ENCODE results near the gene DLL1. TPM values are rescaled to one million over a fixed set of nuclear protein-coding genes. Genes with fewer than 3 reads are reported as not detected.

The DLL1 gene
- total RNA-seq, 4 donors from 2014 or later, result 40.6 to 53.7 (median 47.5) TPM

DNA sequence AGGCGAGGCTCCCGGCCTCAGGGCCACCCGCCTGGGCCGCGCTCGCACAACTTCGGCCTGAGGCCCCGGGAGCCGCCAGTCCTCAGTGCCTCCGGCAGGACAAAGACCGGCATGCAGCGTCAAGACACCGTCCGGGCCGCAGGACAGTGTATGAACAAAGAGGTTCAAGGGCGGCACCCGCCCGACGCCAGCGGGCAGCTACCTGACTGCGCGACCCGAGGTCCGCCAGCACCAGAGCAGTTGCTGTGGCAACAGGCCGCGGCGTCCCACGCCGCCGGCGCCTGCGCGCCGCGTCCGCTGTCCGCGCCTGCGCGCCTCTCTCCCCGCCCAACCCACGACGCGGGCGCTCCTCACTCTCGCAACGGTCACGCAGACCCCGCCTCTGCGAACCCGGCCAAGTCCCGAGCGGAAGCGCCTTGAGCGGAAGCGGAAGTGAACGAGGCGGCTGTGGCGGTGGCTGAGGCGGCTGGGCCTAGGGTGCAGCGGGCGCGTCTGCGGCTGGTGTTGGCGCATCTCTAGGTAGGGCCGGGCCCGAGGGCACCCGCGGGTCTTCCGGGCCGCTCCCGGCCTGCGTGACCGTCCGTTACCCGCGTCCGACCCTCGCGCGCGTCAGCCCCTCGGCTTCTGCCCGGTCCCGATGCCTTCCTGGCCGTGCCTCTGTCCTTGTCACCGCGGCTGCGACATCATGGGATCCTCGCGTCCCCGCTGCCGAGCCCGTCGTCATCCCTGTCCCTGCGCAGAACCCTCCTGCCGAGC, 15.6 kb upstream of the DLL1 start, which contains the start of gene FAM120B:
Gene FAM120B, plus strand, starts transcription at position 435 of the 756 bp plus-strand sequence. CDS start 10,633 bp downstream, outside the sequence.
- 0% methylated on average over 28 to 73 of the region's 97 CpGs for WGBS, 2 donors
- peak within 1 kb of the TSS; percentile 87 for H3K4me3 ChIP-seq (ENCODE audit: low read depth, poor library complexity, severe bottlenecking)
- intact Hi-C loops (cut with DNase I; ENCODE audit: low total_unique reads), result no loop called here
- no peak for TF ChIP-seq CTCF (IDR thresholded peaks at IDR 0.05)
- peak in 1 of 2 donors; percentile 45 for TF ChIP-seq POLR2A (IDR thresholded peaks at IDR 0.05)
- DNase-seq (ENCODE audit: low spot score in 2 of 2), result peak; percentile 95 to 99

DNA sequence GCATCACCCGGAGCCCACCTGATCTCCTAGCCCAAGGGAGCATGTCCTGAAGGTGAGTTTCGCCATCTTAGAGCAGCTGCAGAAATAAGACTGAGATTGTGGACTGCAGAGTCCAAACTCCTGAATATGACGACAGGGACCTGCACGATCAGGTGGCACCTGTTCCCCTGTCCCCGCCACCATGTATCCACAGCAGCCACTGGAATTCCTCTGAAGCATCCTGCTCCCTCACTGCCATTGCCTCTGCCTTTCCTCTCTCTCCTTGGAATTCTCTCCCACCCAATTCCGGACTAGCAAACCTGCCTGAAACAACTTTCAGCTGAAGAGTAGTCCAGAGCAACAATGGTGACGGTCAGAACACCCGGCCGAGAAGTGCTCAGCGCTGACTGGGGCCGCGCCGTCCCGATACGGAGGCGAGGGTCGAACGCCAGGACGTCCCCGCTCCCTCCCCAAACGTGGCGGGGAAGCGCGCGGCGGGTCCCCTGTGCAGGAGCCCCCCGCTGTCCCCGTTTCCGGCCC, 15.0 kb upstream of the DLL1 start:
- H3K4me3 ChIP-seq (ENCODE audit: low read depth, poor library complexity, severe bottlenecking), result peak overlapping the region; percentile 46
- intact Hi-C loops (cut with DNase I; ENCODE audit: low total_unique reads), result no loop called here
- TF ChIP-seq POLR2A (IDR thresholded peaks at IDR 0.05) (no peak), CTCF (IDR thresholded peaks at IDR 0.05) (no peak)
- 10 to 13% methylated on average over 26 to 27 of the region's 29 CpGs for WGBS, 2 donors
- no peak for DNase-seq (ENCODE audit: low spot score in 2 of 2)

DNA sequence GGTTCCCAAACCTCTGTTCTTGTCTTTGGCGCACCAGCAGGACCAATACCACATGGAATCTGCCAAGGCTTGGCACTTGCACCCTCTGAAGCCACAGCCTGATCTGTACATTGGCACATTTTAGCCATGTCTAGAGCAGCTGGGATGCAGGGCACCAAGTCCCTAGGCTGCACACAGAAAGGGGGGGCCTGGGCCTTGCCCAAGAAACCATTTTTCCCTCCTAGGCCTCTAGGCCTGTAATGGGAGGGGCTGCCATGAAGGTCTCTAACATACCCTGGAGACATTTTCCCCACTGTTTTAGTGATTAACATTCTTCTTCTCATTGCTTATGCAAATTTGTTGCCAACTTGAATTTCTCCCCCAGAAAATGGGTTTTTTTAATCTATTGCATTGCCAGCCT, 10.3 kb upstream of the DLL1 start:
- WGBS, 2 donors, result 95 to 100% methylated on average over 1 of the region's 1 CpG
- no peak overlapping the region for H3K4me3 ChIP-seq (ENCODE audit: low read depth, poor library complexity, severe bottlenecking)
- no peak for TF ChIP-seq POLR2A (IDR thresholded peaks at IDR 0.05)
- TF ChIP-seq CTCF (IDR thresholded peaks at IDR 0.05), result no peak
- intact Hi-C loops (cut with DNase I; ENCODE audit: low total_unique reads), result no loop called here
- DNase-seq (ENCODE audit: low spot score in 2 of 2), result no peak

DNA sequence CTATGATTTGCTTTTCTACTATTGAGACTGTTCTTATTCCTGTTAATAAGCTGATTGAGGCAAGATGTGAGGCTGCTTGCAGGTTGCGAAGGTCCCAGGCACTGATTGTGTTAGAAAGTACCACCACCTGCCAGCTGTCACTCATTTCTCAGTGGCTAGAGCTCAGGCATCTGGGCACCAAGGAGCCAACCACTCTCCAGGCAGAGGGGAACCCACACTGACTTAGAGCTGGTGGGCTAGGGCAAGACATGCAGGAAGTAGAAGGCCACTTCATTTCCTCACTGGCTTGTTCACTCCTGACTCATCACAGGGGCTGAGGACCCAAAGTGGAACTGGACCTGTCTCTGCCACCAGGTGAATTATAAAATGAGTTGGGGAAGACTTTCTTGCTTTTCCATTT, 7.8 kb upstream of the DLL1 start:
- intact Hi-C loops (cut with DNase I; ENCODE audit: low total_unique reads), result no loop called here
- DNase-seq (ENCODE audit: low spot score in 2 of 2), result no peak
- 89 to 100% methylated on average over 1 of the region's 1 CpG for WGBS, 2 donors
- H3K4me3 ChIP-seq (ENCODE audit: low read depth, poor library complexity, severe bottlenecking), result no peak overlapping the region
- no peak for TF ChIP-seq CTCF (IDR thresholded peaks at IDR 0.05)
- no peak for TF ChIP-seq POLR2A (IDR thresholded peaks at IDR 0.05)

DNA sequence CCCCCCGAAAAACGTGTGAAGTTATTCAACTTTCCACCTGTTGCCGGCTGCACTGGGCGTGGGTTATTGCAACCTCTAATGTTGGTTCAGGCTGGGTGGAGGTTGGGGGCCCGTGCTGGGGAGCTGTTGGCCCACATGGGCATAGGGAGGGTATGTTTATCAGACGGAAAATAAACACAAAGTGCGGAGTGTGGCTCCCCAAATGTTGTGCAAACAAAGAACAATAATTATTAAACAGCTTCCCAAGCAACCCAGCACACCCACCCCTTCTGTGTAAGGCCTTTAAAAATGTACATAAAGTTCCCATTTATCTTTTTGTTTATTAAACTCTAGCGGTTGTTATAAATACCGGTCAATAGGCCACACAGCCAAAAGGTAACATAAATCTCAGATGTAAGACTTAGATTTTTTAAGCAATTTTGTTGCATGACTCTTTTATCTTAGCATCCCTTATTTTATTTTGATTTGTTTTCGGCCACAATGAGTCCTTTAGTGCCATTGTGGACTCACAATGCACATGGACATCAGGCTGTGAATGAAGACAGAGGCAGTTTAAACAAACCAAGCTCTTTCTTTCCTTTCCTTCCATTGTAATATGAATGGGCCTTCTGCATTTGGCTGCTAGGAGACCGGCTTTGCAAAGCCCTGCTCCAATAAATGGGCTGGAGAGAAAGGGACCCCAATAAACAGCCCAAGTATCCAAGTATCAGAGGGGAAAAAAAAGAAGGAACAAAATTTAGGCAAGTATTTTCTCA, 6.9 kb upstream of the DLL1 start:
- no peak overlapping the region for H3K4me3 ChIP-seq (ENCODE audit: low read depth, poor library complexity, severe bottlenecking)
- intact Hi-C loops (cut with DNase I; ENCODE audit: low total_unique reads), result no loop called here
- no peak for TF ChIP-seq POLR2A (IDR thresholded peaks at IDR 0.05)
- no peak for TF ChIP-seq CTCF (IDR thresholded peaks at IDR 0.05)
- no peak for DNase-seq (ENCODE audit: low spot score in 2 of 2)
- WGBS, 2 donors, result 72 to 82% methylated on average over 11 of the region's 11 CpGs
